ENCODE measurements around the gene POTEJ. TPM values are rescaled to one million over a fixed set of nuclear protein-coding genes. Genes with fewer than 3 reads are reported as not detected.

POTEJ gene
- total RNA-seq, 2 experiments from 2014 or later = not detected

Other genes with a start within 250 kb of the POTEJ start
- gene POTEI, start 102.1 kb upstream of the POTEJ start, total RNA-seq = not detected
- gene CFC1B, start 90.2 kb upstream of the POTEJ start, total RNA-seq = not detected
- gene CFC1, start 11.9 kb upstream of the POTEJ start, total RNA-seq = not detected
- not detected for gene GPR148, start 117.6 kb downstream of the POTEJ start, total RNA-seq
- gene AMER3, start 144.1 kb downstream of the POTEJ start, total RNA-seq = not detected
- gene ARHGEF4, start 225.5 kb downstream of the POTEJ start, total RNA-seq = 1 to 10 TPM; 2.6 to 3.3 TPM

All from activated naive CD4-positive, alpha-beta T cell treated with anti-CD3 and anti-CD28 coated beads for 36 hours (primary cell).